ENCODE data around the gene PIK3C2G.
"Not testable (repeated sequence)": the region's sequence is repeated elsewhere in the genome, so short reads cannot be mapped to it uniquely, and the experiment has no call there.

Gene PIK3C2G

DNA sequence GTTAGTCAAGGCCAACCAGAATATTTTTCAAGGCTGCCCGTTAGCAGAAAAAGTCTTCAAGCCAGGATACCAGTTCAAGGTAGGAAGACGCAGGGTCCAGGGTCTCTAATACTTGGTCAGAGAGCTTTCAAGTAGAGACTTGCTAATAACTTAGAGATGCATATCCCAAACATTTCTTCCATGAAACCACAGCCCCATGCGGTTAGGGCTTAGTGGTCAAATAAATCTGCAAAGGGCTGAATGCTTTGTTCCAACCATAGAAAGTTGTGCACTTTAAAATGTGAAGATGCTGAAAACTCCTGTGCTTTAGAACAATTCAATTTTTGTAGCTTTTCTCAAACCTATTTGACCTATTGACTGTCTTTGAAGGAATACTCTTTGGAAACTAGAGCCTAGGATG lies 208.9 kb downstream of the PIK3C2G start:
- no peak for DNase-seq (ENCODE audit: low spot score)

GRCh38 chr12:18472304-18472703 lies 211.0 kb downstream of the PIK3C2G start:
- DNase-seq (ENCODE audit: low spot score), result no peak

GRCh38 chr12:18472806-18473205 lies 211.5 kb downstream of the PIK3C2G start:
- DNase-seq (ENCODE audit: low spot score), result no peak

GRCh38 chr12:18476861-18477260 lies 215.5 kb downstream of the PIK3C2G start:
- no peak for DNase-seq (ENCODE audit: low spot score)

DNA sequence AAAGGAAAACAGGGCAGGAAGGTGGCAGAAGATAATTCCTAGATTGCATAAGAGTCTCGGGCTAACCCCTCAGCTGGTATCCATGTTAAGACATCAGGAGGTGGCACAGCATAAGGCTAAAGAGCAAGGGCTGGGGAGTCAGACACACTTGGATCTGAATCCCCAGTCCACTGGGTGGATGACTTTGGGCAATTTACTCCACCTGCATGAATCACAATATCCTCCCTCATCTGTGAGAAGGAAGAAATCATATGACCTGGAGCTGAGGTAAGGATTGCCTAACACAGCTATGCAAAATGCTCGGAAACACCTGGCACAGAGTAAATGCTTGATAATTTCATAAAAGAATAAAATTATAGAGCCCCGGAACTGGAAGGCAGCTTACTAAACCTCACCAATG lies 217.9 kb downstream of the PIK3C2G start:
- no peak for DNase-seq (ENCODE audit: low spot score)

DNA sequence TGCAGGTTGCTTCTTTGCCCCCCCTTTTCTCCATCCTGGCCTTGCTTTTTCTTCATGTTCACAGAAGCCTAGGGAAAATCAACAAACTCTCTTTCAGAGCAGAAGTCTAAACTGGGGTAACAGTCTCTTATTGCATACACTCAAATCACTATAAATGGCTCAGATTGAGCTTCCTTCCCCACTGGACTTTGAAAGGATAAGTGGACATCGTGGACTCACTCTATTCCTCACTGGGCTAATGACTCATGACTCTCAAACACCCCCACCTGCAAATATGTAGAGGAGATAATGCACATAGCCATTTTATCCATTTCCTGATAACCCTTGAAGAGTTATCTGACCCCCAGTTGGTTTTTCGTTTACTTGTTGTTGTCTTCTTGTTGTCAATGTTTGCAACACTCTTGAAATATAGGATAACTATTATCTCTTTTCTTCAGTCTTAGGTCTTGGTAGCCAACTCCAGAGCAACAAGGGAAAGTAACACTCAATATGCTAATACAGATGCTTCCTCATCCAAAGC lies 221.3 kb downstream of the PIK3C2G start:
- no peak for DNase-seq (ENCODE audit: low spot score)

DNA sequence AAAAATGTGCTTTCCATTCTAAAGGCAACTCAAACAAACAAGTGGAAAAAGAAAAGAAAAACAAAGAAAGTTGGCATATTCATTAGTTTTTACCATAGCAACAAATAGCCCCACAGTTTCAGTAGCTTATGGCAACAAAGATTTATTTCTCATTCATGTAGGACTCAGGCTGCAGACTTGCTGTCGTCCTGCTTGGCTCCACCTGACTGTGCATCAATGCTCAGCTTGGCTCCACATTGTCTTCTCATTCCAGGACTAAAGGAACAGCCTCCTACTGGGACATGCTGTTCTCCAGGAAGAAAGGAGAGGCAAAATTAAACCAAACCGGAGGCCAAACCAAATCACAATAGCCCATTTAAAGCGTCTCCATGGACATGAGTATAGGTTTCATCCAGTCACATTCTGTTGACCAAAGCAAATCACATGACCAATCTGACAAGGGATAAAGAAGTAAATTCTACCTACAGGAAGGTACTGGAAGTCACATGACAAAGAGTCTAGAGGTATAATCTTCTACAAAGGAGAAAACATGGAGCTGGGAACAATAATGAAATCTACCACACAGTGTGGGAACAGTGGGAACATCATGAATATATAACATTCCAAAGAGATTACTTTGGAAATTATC lies 222.5 kb downstream of the PIK3C2G start:
- DNase-seq (ENCODE audit: low spot score), result no peak

DNA sequence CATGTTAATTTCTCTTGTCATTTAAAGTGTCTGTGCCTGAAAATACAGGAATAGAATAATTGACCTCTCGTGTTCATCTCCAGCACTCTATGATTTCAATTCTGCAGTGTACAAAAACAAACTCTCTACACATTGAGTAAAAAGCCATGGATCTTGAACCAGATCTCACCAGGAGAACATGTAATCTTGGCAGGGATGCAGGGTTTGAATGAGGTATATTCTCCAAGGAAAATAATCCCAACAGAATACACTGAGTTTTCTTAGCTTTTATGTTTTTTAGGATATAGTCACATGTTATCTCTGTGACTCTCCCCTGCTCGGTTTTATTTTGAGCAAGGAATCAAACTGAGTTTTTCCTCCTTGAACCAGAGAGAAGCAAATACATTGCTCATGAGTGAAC lies 224.7 kb downstream of the PIK3C2G start:
- DNase-seq (ENCODE audit: low spot score), result no peak

DNA sequence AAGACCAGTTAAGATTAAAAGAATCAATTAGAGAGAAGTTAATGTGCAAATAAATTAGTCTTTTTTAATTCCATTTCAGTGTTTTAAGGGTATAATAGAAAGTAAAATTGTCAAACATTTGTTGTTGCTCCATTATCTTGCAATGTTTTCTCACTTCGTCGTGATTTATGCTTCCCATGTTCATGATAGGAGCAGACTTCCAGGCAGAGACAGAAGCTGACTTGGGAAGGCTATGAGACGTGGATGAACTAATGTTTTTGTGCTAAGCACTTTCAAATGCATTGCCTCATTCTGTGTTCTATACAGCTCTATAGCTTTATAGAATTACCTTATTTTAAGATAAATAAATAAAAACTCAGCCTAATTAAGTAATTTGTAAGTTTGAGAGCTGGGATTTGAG lies 226.2 kb downstream of the PIK3C2G start:
- DNase-seq (ENCODE audit: low spot score), result no peak

DNA sequence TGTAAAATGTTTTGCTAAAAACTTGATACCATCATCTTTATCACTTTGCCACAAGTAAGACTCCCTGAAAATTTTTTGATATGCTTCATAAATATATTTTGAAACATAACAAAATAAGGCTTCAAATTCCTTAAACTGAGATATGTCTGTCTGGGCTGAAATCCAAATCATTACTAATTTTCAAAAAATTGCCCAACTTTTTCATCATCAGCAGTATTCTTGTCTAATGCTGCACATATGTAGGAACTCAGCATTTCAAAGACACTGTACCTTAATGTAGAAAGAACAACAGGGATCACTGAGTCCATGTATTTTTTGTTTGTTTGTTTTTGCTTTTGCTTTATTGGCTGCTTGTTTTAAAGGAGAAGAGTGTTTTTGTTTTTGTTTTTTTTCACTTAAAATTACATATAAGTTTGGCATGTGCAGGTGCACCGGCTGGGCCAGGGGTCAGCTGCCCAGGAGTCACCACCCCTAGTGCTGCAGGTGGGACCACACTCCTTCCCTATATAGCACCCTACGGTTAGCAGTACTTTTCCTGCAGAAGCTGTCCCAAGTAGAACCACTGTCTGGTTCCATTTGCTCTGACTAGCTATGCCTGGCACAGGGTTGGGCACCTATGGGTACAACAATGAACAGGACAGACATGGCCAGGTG lies 231.2 kb downstream of the PIK3C2G start:
- DNase-seq (ENCODE audit: low spot score), result peak; percentile 17

- DNase-seq (ENCODE audit: low spot score), result no peak
Observed at GRCh38 chr12:18496156-18496555, 234.8 kb downstream of the PIK3C2G start.

GRCh38 chr12:18500160-18500574 lies 238.8 kb downstream of the PIK3C2G start:
- DNase-seq (ENCODE audit: low spot score), result not testable (repeated sequence)

GRCh38 chr12:18500736-18501135 lies 239.4 kb downstream of the PIK3C2G start:
- DNase-seq (ENCODE audit: low spot score), result not testable (repeated sequence)

DNA sequence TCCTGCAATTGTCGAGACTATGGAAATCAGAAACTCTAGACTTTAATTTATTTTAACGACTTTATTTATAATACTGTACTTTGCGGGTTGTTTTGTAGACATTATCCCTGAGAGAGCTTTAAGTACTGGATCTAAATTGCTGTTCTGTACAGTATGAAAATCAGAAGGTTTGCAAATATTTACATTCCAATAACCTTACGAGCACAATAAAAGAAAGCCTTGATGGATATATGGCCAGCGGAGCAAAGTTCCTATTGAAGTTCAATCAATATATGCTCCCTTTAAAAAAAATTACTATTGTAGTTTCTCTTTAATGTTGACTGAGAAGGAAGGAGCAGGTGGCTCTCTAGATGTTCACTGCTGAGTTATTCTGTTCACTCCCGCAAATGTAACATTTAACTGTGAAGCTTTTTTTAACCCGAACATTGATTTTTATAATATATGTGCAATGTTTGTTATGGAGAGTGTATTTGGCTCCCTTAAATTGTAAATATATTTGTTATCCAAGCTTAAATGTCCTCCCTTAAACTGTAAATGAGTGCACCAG lies 241.2 kb downstream of the PIK3C2G start:
- DNase-seq (ENCODE audit: low spot score), result no peak

DNA sequence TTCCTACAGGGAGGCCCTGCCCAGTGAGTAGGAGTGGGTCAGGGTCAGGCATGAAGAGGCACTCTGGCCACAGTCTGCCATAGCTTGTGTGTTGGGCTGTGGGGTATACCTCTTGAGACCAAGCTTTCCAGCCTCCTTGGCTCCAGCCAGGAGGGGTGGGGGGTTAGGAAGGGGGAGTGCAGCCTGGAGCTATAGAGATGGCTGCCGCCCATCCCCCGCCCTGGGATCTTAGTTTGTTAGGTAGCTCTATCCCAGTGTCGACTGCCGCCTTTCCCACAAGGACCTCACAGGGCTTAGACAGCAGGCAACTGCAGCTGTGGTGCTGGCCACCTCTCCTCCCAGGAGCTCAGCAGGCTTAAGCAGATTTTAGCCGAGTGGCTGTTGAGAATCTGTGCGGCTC lies 260.1 kb downstream of the PIK3C2G start:
- no peak for DNase-seq (ENCODE audit: low spot score)

GRCh38 chr12:18522806-18523205 lies 261.5 kb downstream of the PIK3C2G start:
- DNase-seq (ENCODE audit: low spot score), result no peak

DNA sequence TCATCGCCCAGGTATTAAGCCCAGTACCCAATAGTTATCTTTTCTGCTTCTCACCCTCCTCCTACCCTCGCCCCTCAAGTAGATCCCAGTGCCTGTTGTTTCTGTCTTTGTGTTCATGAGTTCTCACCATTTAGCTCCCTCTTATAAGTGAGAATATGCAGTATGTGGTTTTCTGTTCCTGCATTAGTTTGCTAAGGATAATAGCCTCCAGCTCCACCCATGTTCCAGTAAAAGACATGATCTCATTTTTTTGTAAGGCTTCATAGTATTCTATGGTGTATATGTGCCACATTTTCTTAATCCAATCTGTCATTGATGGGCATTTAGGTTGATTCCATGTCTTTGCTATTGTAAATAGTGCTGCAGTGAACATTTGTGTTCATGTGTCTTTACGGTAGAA lies 281.2 kb downstream of the PIK3C2G start:
- DNase-seq (ENCODE audit: low spot score), result not testable (repeated sequence)

DNA sequence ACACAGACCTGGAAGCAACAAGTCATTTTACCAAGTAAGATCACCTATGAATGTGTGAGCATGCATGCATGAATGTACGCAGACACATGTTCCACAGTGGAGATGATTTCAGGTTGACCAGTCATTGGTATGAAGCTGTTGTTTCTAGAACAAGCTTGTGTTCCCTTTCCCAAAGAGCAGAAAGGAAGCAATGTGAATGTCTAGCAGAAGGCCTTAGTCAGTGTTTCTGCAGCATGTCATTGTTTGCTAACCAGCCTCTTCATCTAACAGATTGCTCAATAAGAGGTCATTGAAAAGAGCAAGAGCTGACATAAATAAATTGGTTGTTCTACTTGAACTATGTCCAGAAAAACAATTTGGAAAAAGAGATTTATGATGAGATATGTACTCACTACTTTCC lies 285.1 kb downstream of the PIK3C2G start:
- no peak for DNase-seq (ENCODE audit: low spot score)

GRCh38 chr12:18549598-18549997 lies 288.3 kb downstream of the PIK3C2G start:
- no peak for DNase-seq (ENCODE audit: low spot score)

DNA sequence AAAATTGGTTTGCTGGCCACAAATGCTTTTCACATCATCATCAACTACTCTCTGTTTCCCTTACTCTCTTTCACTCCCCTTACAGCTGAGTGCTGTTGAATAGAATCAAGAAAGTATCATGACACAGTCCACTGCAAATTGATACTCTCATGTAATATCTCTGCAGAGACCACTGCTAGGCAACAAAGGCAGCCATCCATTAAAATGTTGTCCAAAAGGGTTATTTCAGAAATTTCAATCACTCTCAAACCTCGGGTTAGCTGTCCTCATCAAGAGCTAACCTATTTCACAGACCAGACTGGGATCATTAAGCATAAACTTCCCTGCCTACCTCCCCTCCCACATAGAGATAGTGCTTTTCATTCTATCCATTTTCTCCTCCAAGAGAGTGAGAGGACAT lies 289.8 kb downstream of the PIK3C2G start:
- DNase-seq (ENCODE audit: low spot score), result no peak

DNA sequence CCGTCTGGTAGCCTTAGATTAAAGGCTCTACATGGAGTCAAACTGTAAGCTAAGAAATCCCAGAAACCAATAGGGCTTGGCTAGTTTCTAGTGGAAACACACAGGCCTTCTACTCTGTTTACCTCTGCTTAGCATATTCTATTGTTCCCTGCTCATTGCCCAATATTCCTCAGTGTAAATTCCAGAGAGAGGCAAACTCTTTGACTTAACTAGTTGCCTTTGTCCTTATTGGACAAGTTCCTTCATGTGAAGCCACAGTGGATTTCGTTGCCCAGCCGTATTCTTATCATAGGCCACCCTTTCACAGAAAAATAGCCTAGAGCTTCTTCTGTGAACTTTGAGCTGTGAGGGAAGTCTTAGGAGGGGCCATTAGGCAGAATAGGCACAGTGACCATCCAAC lies 290.4 kb downstream of the PIK3C2G start:
- DNase-seq (ENCODE audit: low spot score), result no peak

DNA sequence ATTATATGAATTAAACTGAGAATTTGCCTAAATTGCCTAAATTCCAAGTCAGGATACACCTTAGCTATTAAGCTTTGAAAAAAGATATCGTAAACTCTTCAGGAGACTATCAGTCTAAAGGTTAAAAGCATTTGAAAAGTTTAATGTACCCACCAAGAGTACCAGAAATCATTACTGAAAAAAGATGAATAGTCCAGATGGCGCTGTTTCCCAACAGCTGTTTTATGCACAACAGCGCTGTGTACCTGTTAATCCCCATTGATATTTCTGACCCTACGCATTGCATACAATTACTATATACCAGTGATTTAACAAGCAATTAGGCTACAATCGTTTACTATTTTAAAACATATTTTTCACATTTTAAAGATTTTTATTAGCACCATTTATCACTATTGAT lies 291.5 kb downstream of the PIK3C2G start:
- DNase-seq (ENCODE audit: low spot score), result no peak

GRCh38 chr12:18556161-18556560 lies 294.8 kb downstream of the PIK3C2G start:
- no peak for DNase-seq (ENCODE audit: low spot score)

GRCh38 chr12:18559242-18559641 lies 297.9 kb downstream of the PIK3C2G start:
- no peak for DNase-seq (ENCODE audit: low spot score)
